ENCODE data around the gene PNLDC1.

The PNLDC1 gene

GRCh38 chr6:159800141-159800865, at the start of gene PNLDC1:
Gene PNLDC1, plus strand, starts transcription at chr6:159800276. Its CDS starts 32 bp downstream, at chr6:159800308.
- no peak for DNase-seq

GRCh38 chr6:159751448-159751847, 48.6 kb upstream of the PNLDC1 start:
- no peak for DNase-seq

GRCh38 chr6:159753081-159753872, 46.8 kb upstream of the PNLDC1 start:
- DNase-seq = no peak

- DNase-seq = no peak
Measured at GRCh38 chr6:159754401-159754800, 45.7 kb upstream of the PNLDC1 start.

GRCh38 chr6:159754959-159755914, 44.8 kb upstream of the PNLDC1 start:
- no peak for DNase-seq

GRCh38 chr6:159756508-159756907, 43.6 kb upstream of the PNLDC1 start:
- DNase-seq = no peak

- peak; percentile 11 for DNase-seq
Measured at GRCh38 chr6:159758031-159759001, 41.8 kb upstream of the PNLDC1 start.

- DNase-seq = no peak
Measured at GRCh38 chr6:159759645-159760044, 40.4 kb upstream of the PNLDC1 start.

- no peak for DNase-seq
Measured at GRCh38 chr6:159760602-159761057, 39.4 kb upstream of the PNLDC1 start.

- no peak for DNase-seq
Measured at GRCh38 chr6:159761129-159761872, 38.8 kb upstream of the PNLDC1 start.

- DNase-seq = peak; percentile 88
Measured at GRCh38 chr6:159761873-159762680, 38.0 kb upstream of the PNLDC1 start, which contains the start of gene ACAT2. Gene ACAT2, plus strand, starts transcription at chr6:159762045. Its CDS starts 43 bp downstream, at chr6:159762088.

- DNase-seq = no peak
Measured at GRCh38 chr6:159762681-159763293, 37.3 kb upstream of the PNLDC1 start.

- no peak for DNase-seq
Measured at GRCh38 chr6:159766906-159767305, 33.2 kb upstream of the PNLDC1 start.

- DNase-seq = no peak
Measured at GRCh38 chr6:159769470-159769869, 30.6 kb upstream of the PNLDC1 start.

- no peak for DNase-seq
Measured at GRCh38 chr6:159772196-159772595, 27.9 kb upstream of the PNLDC1 start.

GRCh38 chr6:159777240-159777904, 22.7 kb upstream of the PNLDC1 start:
- no peak for DNase-seq

- DNase-seq = no peak
Measured at GRCh38 chr6:159778131-159778530, 21.9 kb upstream of the PNLDC1 start.

- no peak for DNase-seq
Measured at GRCh38 chr6:159778542-159779103, 21.5 kb upstream of the PNLDC1 start.

GRCh38 chr6:159788276-159788675, 11.8 kb upstream of the PNLDC1 start:
- no peak for DNase-seq

Measured in DMS 273 treated with DMSO at 0.1 percent for 48 hours (cell line).